Measurements from ENCODE around the gene RALB.

GRCh38 chr2:120223034-120223912 lies 29.4 kb upstream of the RALB start, which contains the start of gene TMEM185B:
- TF ChIP-seq CTCF (IDR thresholded peaks at IDR 0.05; ENCODE audit: low read depth, low read length, poor library complexity, severe bottlenecking) (no peak), EZH2phosphoT487 (IDR thresholded peaks at IDR 0.05; ENCODE audit: borderline replicate concordance, low read length) (no peak)
